WTC11 (cell line): ENCODE results near the gene MAP7.
"Not testable (repeated sequence)": the region's sequence is repeated elsewhere in the genome, so short reads cannot be mapped to it uniquely, and the experiment has no call there.

Experiments used
- CREB1 ChIP-seq: sonication (generic); formaldehyde crosslinking; IDR thresholded peaks from 2 replicates; pipeline ENCODE4 v1.8.0; 2023; ENCODE audit warnings: mild to moderate bottlenecking, missing genetic modification reagents
- IRF2 ChIP-seq: sonication (generic); formaldehyde crosslinking; IDR thresholded peaks from 2 replicates; pipeline ENCODE4 v1.8.0; 2022; ENCODE audit warnings: low read depth, missing genetic modification reagents, borderline replicate concordance
- JUN ChIP-seq: sonication (generic); formaldehyde crosslinking; IDR thresholded peaks from 2 replicates; pipeline ENCODE4 v1.8.0; 2023; ENCODE audit warnings: mild to moderate bottlenecking, missing genetic modification reagents
- RORB ChIP-seq: fragments of 250-450 bp; sonication (Bioruptor Pico); IDR thresholded peaks from 2 replicates; pipeline ENCODE4 v1.9.0; 2021; ENCODE audit warnings: mild to moderate bottlenecking
- SMAD3 ChIP-seq: sonication (generic); formaldehyde crosslinking; IDR thresholded peaks from 2 replicates; pipeline ENCODE4 v1.8.0; 2022; ENCODE audit warnings: missing genetic modification reagents, mild to moderate bottlenecking, borderline replicate concordance
- SP1 ChIP-seq: sonication (generic); formaldehyde crosslinking; conservative IDR thresholded peaks from 2 replicates; pipeline ENCODE4 v1.8.1; 2022; ENCODE audit warnings: missing genetic modification reagents
- ZSCAN18 ChIP-seq: fragments of 250-450 bp; sonication (Bioruptor Pico); IDR thresholded peaks from 2 replicates; pipeline ENCODE4 v2.1.2; 2022; ENCODE audit warnings: mild to moderate bottlenecking, moderate library complexity
- TF ChIP-seq, protein P1 (sequence below): fragments of 200-600 bp; IDR thresholded peaks from 2 replicates; pipeline ENCODE4 v1.8.0; 2022; ENCODE audit warnings: antibody characterized with exemption
- TF ChIP-seq, protein P2 (sequence below): sonication (generic); formaldehyde crosslinking; IDR thresholded peaks from 2 replicates; pipeline ENCODE4 v1.8.0; 2022; ENCODE audit warnings: mild to moderate bottlenecking, missing genetic modification reagents

GRCh38 chr6:136308469-136308868 is 241.8 kb downstream of the MAP7 start:
- TF ChIP-seq, protein P1, sequence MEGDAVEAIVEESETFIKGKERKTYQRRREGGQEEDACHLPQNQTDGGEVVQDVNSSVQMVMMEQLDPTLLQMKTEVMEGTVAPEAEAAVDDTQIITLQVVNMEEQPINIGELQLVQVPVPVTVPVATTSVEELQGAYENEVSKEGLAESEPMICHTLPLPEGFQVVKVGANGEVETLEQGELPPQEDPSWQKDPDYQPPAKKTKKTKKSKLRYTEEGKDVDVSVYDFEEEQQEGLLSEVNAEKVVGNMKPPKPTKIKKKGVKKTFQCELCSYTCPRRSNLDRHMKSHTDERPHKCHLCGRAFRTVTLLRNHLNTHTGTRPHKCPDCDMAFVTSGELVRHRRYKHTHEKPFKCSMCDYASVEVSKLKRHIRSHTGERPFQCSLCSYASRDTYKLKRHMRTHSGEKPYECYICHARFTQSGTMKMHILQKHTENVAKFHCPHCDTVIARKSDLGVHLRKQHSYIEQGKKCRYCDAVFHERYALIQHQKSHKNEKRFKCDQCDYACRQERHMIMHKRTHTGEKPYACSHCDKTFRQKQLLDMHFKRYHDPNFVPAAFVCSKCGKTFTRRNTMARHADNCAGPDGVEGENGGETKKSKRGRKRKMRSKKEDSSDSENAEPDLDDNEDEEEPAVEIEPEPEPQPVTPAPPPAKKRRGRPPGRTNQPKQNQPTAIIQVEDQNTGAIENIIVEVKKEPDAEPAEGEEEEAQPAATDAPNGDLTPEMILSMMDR, result not testable (repeated sequence)
- TF ChIP-seq IRF2; ZSCAN18 (CRISPR knock-in tag); SMAD3; SP1 (CRISPR knock-in tag); JUN (CRISPR knock-in tag); CREB1 (CRISPR knock-in tag); RORB (CRISPR knock-in tag): not testable (repeated sequence)
- TF ChIP-seq, protein P2, sequence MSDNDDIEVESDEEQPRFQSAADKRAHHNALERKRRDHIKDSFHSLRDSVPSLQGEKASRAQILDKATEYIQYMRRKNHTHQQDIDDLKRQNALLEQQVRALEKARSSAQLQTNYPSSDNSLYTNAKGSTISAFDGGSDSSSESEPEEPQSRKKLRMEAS (CRISPR knock-in tag), result not testable (repeated sequence)
